Measurements from ENCODE around the gene UMOD. TPM values are rescaled to one million over a fixed set of nuclear protein-coding genes. Genes with fewer than 3 reads are reported as not detected.

Gene UMOD
- total RNA-seq, 2 experiments from 2014 or later, result not detected

- no peaks in the 10 kb centered on the region for H3K4me1 Mint-ChIP-seq (ENCODE audit: low read depth)
- ChIA-PET CTCF (no interaction called here), POLR2A (no interaction called here)
- Histone ChIP-seq H3K9me3 (ENCODE audit: control insufficient read depth in 1 of 2, insufficient read depth in 1 of 2, low read length in 2 of 2) (no peaks in the 10 kb centered on the region), H3K4me3 (ENCODE audit: low read length) (no peak overlapping the region), H3K27me3 (ENCODE audit: control insufficient read depth in 1 of 2, insufficient read depth in 2 of 2, low read length in 2 of 2) (no peaks in the 10 kb centered on the region), H3K36me3 (ENCODE audit: insufficient read depth, low read length) (no peaks in the 10 kb centered on the region), H3K4me1 (ENCODE audit: insufficient read depth, low read length) (no peaks in the 10 kb centered on the region), H3K27ac (ENCODE audit: low read depth in 1 of 2, low read length in 2 of 2) (no peak overlapping the region)
- H3K36me3 Mint-ChIP-seq (ENCODE audit: low read depth), result no peaks in the 10 kb centered on the region
- intact Hi-C loops (cut with DNase I, micrococcal nuclease), result no loop called here
- H3K4me3 Mint-ChIP-seq, result no peak overlapping the region
- no peak for DNase-seq
- ATAC-seq (ENCODE audit: poor library complexity), result no peak
- TF ChIP-seq CTCF (IDR thresholded peaks at IDR 0.05), result no peak
- H3K9me3 Mint-ChIP-seq, result no peaks in the 10 kb centered on the region
- H3K27ac Mint-ChIP-seq, result no peak overlapping the region
- no peaks in the 10 kb centered on the region for H3K27me3 Mint-ChIP-seq
Observed at GRCh38 chr16:20396846-20397467, 44.4 kb upstream of the UMOD start.

GRCh38 chr16:20395946-20396345, 43.4 kb upstream of the UMOD start:
- intact Hi-C loops (cut with DNase I, micrococcal nuclease), result no loop called here
- ChIA-PET CTCF (no interaction called here), POLR2A (no interaction called here)
- H3K4me3 Mint-ChIP-seq, result no peak overlapping the region
- H3K27ac ChIP-seq (ENCODE audit: low read depth in 1 of 2, low read length in 2 of 2), result no peak overlapping the region
- H3K27me3 ChIP-seq (ENCODE audit: control insufficient read depth in 1 of 2, insufficient read depth in 2 of 2, low read length in 2 of 2), result no peaks in the 10 kb centered on the region
- TF ChIP-seq CTCF (IDR thresholded peaks at IDR 0.05), result no peak
- ATAC-seq (ENCODE audit: poor library complexity), result no peak
- no peaks in the 10 kb centered on the region for H3K9me3 ChIP-seq (ENCODE audit: control insufficient read depth in 1 of 2, insufficient read depth in 1 of 2, low read length in 2 of 2)
- H3K4me1 Mint-ChIP-seq (ENCODE audit: low read depth), result no peaks in the 10 kb centered on the region
- H3K36me3 ChIP-seq (ENCODE audit: insufficient read depth, low read length), result no peaks in the 10 kb centered on the region
- H3K4me3 ChIP-seq (ENCODE audit: low read length), result no peak overlapping the region
- H3K27me3 Mint-ChIP-seq, result no peaks in the 10 kb centered on the region
- H3K27ac Mint-ChIP-seq, result no peak overlapping the region
- no peaks in the 10 kb centered on the region for H3K4me1 ChIP-seq (ENCODE audit: insufficient read depth, low read length)
- DNase-seq, result no peak
- no peaks in the 10 kb centered on the region for H3K36me3 Mint-ChIP-seq (ENCODE audit: low read depth)
- H3K9me3 Mint-ChIP-seq, result no peaks in the 10 kb centered on the region

GRCh38 chr16:20393801-20394577, 41.5 kb upstream of the UMOD start:
- no peaks in the 10 kb centered on the region for H3K9me3 ChIP-seq (ENCODE audit: control insufficient read depth in 1 of 2, insufficient read depth in 1 of 2, low read length in 2 of 2)
- H3K27me3 Mint-ChIP-seq, result no peaks in the 10 kb centered on the region
- intact Hi-C loops (cut with DNase I, micrococcal nuclease), result no loop called here
- no peaks in the 10 kb centered on the region for H3K4me1 Mint-ChIP-seq (ENCODE audit: low read depth)
- DNase-seq (no peak), ATAC-seq (ENCODE audit: poor library complexity) (no peak)
- TF ChIP-seq CTCF (IDR thresholded peaks at IDR 0.05), result no peak
- no peaks in the 10 kb centered on the region for H3K4me1 ChIP-seq (ENCODE audit: insufficient read depth, low read length)
- H3K36me3 ChIP-seq (ENCODE audit: insufficient read depth, low read length), result no peaks in the 10 kb centered on the region
- ChIA-PET CTCF (no interaction called here), POLR2A (no interaction called here)
- no peak overlapping the region for H3K4me3 ChIP-seq (ENCODE audit: low read length)
- H3K9me3 Mint-ChIP-seq, result no peaks in the 10 kb centered on the region
- no peaks in the 10 kb centered on the region for H3K36me3 Mint-ChIP-seq (ENCODE audit: low read depth)
- no peak overlapping the region for H3K27ac Mint-ChIP-seq
- H3K27ac ChIP-seq (ENCODE audit: low read depth in 1 of 2, low read length in 2 of 2), result no peak overlapping the region
- H3K4me3 Mint-ChIP-seq, result no peak overlapping the region
- H3K27me3 ChIP-seq (ENCODE audit: control insufficient read depth in 1 of 2, insufficient read depth in 2 of 2, low read length in 2 of 2), result no peaks in the 10 kb centered on the region
